C4-2B (cell line): Measurements from ENCODE around the gene GALK1.

ENCODE experiments used
- CTCF ChIP-seq: fragments of 450-650 bp; conservative IDR thresholded peaks from 2 replicates; pipeline ENCODE4 v1.5.1; 2017; ENCODE audit warnings: mild to moderate bottlenecking
- ZFX ChIP-seq: fragments of 450-650 bp; IDR thresholded peaks from 2 replicates; pipeline ENCODE4 v1.6.1; 2017

DNA sequence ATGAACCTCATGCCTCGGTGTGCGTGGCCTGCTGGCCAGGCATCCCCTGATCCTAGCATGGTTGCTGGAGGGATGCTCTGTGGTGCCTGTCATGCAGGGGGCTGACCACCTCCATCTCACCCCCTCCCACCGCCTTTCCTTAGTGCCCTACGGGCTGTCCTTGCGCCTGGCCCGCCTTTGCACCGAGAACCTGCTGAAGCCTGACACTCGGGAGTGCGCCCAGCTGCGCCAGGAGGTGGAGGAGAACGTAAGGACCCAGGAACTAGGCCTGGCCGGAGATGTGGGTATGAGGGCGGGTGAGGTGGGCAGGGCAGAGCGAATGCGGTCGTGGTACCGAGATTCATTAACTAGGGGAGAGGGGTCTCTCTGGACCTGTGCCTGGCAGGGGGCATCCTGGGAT, 24.8 kb downstream of the GALK1 start:
- TF ChIP-seq CTCF (no peak), ZFX (no peak)
